CD4-positive, alpha-beta T cell treated with Interleukin-1 beta for 1 hour (primary cell): ENCODE measurements around the gene CAPN10.
"Not testable (repeated sequence)": the region's sequence is repeated elsewhere in the genome, so short reads cannot be mapped to it uniquely, and the experiment has no call there.

Experiments used
- DNase-seq, 2 donors: peaks; one replicate each; pipeline ENCODE4 v3.0.0-alpha.2; 2020 to 2022

The CAPN10 gene

GRCh38 chr2:240604291-240604938, 17.9 kb downstream of the CAPN10 start:
- DNase-seq, result peak in 1 of 2 donors; percentile 49

- no peak for DNase-seq
Measured at GRCh38 chr2:240604939-240605716, 18.6 kb downstream of the CAPN10 start.

GRCh38 chr2:240605867-240606743, 19.6 kb downstream of the CAPN10 start:
- no peak for DNase-seq

GRCh38 chr2:240611601-240612210, 25.2 kb downstream of the CAPN10 start:
- peak in 1 of 2 donors; percentile 27 for DNase-seq

- no peak for DNase-seq
Measured at GRCh38 chr2:240613781-240614180, 27.2 kb downstream of the CAPN10 start.

GRCh38 chr2:240614391-240614790, 27.9 kb downstream of the CAPN10 start:
- DNase-seq, result no peak

GRCh38 chr2:240615396-240615795, 28.9 kb downstream of the CAPN10 start:
- no peak for DNase-seq

GRCh38 chr2:240615820-240616547, 29.4 kb downstream of the CAPN10 start:
- no peak for DNase-seq

GRCh38 chr2:240616860-240617666, 30.5 kb downstream of the CAPN10 start:
- not testable (repeated sequence) for DNase-seq

- DNase-seq, result no peak
Measured at GRCh38 chr2:240618776-240619175, 32.2 kb downstream of the CAPN10 start.

GRCh38 chr2:240619506-240620148, 33.1 kb downstream of the CAPN10 start:
- no peak for DNase-seq

GRCh38 chr2:240620149-240620731, 33.7 kb downstream of the CAPN10 start:
- DNase-seq, result no peak

- DNase-seq, result no peak
Measured at GRCh38 chr2:240620859-240621258, 34.3 kb downstream of the CAPN10 start.

- no peak for DNase-seq
Measured at GRCh38 chr2:240622060-240622411, 35.5 kb downstream of the CAPN10 start.

- DNase-seq, result peak; percentile 57 to 70
Measured at GRCh38 chr2:240622531-240623235, 36.1 kb downstream of the CAPN10 start.

- no peak for DNase-seq
Measured at GRCh38 chr2:240623531-240624010, 37.0 kb downstream of the CAPN10 start.

GRCh38 chr2:240624011-240624949, 37.7 kb downstream of the CAPN10 start:
- DNase-seq, result peak in 1 of 2 donors; percentile 26

- peak; percentile 88 to 93 for DNase-seq
Measured at GRCh38 chr2:240624950-240625621, 38.6 kb downstream of the CAPN10 start, which contains the start of gene GPR35. Gene GPR35 (plus strand): TSS chr2:240625480. CDS start chr2:240629953, 4,473 bp downstream.
